Esophagus muscularis mucosa (tissue), 4 donors: ENCODE data around the gene FAM222B. TPM values are rescaled to one million over a fixed set of nuclear protein-coding genes. Genes with fewer than 3 reads are reported as not detected.
"Not testable (repeated sequence)": the region's sequence is repeated elsewhere in the genome, so short reads cannot be mapped to it uniquely, and the experiment has no call there.

Source experiments
- DNase-seq: peaks from one replicate; pipeline ENCODE4 v3.0.0-alpha.2; 2017; ENCODE audit errors: extremely low spot score
- H3K27ac ChIP-seq, 4 donors: fragments of 200-600 bp; sonication (generic); replicated peaks in 1 of 4; 1 replicate in 3 of 4; 2 replicates in 1 of 4; pipeline ENCODE4 v1.5.1; 2016 to 2019; ENCODE audit warnings: mild to moderate bottlenecking in 1 of 4
- H3K27me3 ChIP-seq, 4 donors: fragments of 200-600 bp; sonication (generic); one replicate each; pipeline versions ENCODE4 v1.5.1 to v1.6.0; 2016 to 2019
- H3K36me3 ChIP-seq, 4 donors: fragments of 200-600 bp; sonication (generic); one replicate each; pipeline ENCODE4 v1.5.1; 2016 to 2019
- H3K4me1 ChIP-seq, 4 donors: fragments of 200-600 bp; sonication (generic); one replicate each; pipeline ENCODE4 v1.5.1; 2016 to 2019
- H3K4me3 ChIP-seq, 4 donors: fragments of 200-600 bp; sonication (generic); 1 replicate in 2 of 4; 2 replicates in 2 of 4; pipeline ENCODE4 v1.5.1; 2016 to 2019; ENCODE audit warnings: mild to moderate bottlenecking in 4 of 4, moderate library complexity in 1 of 4
- H3K9me3 ChIP-seq, 4 donors: fragments of 200-600 bp; sonication (generic); 1 replicate in 3 of 4; 2 replicates in 1 of 4; pipeline ENCODE4 v1.5.1; 2016 to 2019
- EP300 ChIP-seq: sonication (generic); formaldehyde crosslinking; IDR thresholded peaks from one replicate; pipeline ENCODE4 v1.6.1; 2017; ENCODE audit warnings: antibody characterized with exemption
- POLR2A ChIP-seq: fragments of 450-650 bp; IDR thresholded peaks from one replicate; pipeline ENCODE4 v1.6.1; 2017; ENCODE audit warnings: antibody characterized with exemption, moderate library complexity, mild to moderate bottlenecking, low read depth
- POLR2AphosphoS5 ChIP-seq, 2 donors: sonication (generic); formaldehyde crosslinking; IDR thresholded peaks; one replicate each; pipeline ENCODE4 v1.6.1; 2017; ENCODE audit warnings: antibody characterized with exemption in 2 of 2
- WGBS: methylation state at CpG from one replicate; pipeline ENCODE4 v1.1.5; 2018; 5-methylcytosine and 5-hydroxymethylcytosine counted together
- intact Hi-C: fragments of 100-400 bp; cut with DNase I; formaldehyde crosslinking; loops from one replicate; pipeline ENCODE4 v1.15.1; 2023
- total RNA-seq, 4 donors: library from RNA; depleted of rRNA; stranded (reverse); fragments of >200 nt; gene quantifications; one replicate each; pipeline versions ENCODE4 v1.1.0 to v1.2.1, GENCODE V29; 2016
- TF ChIP-seq, protein P1 (sequence below), 3 experiments: fragments of 200-600 bp in 2 of 3; fragments of 450-650 bp in 1 of 3; sonication (generic) in 2 of 3; IDR thresholded peaks; one replicate each; pipeline ENCODE4 v1.5.1; 2017 to 2019; ENCODE audit warnings: antibody characterized with exemption in 3 of 3, mild to moderate bottlenecking in 2 of 3, moderate library complexity in 1 of 3

The FAM222B gene
- total RNA-seq, 4 donors from 2014 or later = 15.9 to 48.1 (median 30.3) TPM

GRCh38 chr17:28807925-28808634, 34.5 kb downstream of the FAM222B start:
- Histone ChIP-seq H3K27ac (peak overlapping the region; percentile 89 to 96 (median 94)), H3K4me3 (peak overlapping the region; percentile 2 to 39 (median 16)), H3K4me1 (peaks cover 38 to 80% (median 64%) of the 10 kb centered on the region in 4 donors), H3K36me3 (peaks cover 5 to 24% (median 13%) of the 10 kb centered on the region in 4 donors), H3K27me3 (no peaks in the 10 kb centered on the region), H3K9me3 (no peaks in the 10 kb centered on the region)
- intact Hi-C loops = loop anchor here (5.0 kb wide), 2 partner anchors 34 to 46 kb away; partner anchors contain the start of gene FAM222B
- WGBS = 10% methylated on average over 2 of the region's 2 CpGs
- DNase-seq = no peak
- TF ChIP-seq POLR2AphosphoS5 (IDR thresholded peaks at IDR 0.05) = peak; percentile 32 to 59
- TF ChIP-seq, protein P1, sequence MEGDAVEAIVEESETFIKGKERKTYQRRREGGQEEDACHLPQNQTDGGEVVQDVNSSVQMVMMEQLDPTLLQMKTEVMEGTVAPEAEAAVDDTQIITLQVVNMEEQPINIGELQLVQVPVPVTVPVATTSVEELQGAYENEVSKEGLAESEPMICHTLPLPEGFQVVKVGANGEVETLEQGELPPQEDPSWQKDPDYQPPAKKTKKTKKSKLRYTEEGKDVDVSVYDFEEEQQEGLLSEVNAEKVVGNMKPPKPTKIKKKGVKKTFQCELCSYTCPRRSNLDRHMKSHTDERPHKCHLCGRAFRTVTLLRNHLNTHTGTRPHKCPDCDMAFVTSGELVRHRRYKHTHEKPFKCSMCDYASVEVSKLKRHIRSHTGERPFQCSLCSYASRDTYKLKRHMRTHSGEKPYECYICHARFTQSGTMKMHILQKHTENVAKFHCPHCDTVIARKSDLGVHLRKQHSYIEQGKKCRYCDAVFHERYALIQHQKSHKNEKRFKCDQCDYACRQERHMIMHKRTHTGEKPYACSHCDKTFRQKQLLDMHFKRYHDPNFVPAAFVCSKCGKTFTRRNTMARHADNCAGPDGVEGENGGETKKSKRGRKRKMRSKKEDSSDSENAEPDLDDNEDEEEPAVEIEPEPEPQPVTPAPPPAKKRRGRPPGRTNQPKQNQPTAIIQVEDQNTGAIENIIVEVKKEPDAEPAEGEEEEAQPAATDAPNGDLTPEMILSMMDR (IDR thresholded peaks at IDR 0.05) = no peak

DNA sequence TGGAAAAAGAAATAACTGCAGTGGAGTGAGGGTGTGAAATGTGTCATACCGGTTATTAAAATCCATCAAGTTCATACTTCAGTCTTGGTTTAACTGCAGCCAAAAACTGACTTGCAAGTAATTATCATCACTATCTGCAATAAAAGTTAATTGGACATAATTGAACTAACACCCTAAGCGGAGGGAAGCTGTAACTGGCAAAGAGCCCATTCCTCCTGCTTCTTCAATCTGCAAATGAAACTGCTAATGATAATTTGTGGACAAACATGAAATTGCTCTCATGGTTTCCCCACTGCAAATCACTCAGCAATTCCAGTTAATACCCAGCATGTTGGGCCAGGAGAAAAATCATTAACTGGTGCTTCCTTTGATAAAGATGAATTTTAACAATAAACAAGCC, 46.5 kb downstream of the FAM222B start:
- intact Hi-C loops = no loop called here
- TF ChIP-seq POLR2A (no peak), EP300 (no peak), POLR2AphosphoS5 (IDR thresholded peaks at IDR 0.05) (no peak)
- TF ChIP-seq, protein P1 (IDR thresholded peaks at IDR 0.05) = no peak
- H3K4me3 ChIP-seq = no peak overlapping the region
- peaks cover 0 to 6% (median 0%) of the 10 kb centered on the region in 4 donors for H3K36me3 ChIP-seq
- no peak for DNase-seq
- no peaks in the 10 kb centered on the region for H3K9me3 ChIP-seq
- 65% methylated on average over 2 of the region's 2 CpGs for WGBS
- H3K4me1 ChIP-seq = peaks cover 0 to 22% (median 10%) of the 10 kb centered on the region in 4 donors
- H3K27ac ChIP-seq = no peak overlapping the region
- no peaks in the 10 kb centered on the region for H3K27me3 ChIP-seq

DNA sequence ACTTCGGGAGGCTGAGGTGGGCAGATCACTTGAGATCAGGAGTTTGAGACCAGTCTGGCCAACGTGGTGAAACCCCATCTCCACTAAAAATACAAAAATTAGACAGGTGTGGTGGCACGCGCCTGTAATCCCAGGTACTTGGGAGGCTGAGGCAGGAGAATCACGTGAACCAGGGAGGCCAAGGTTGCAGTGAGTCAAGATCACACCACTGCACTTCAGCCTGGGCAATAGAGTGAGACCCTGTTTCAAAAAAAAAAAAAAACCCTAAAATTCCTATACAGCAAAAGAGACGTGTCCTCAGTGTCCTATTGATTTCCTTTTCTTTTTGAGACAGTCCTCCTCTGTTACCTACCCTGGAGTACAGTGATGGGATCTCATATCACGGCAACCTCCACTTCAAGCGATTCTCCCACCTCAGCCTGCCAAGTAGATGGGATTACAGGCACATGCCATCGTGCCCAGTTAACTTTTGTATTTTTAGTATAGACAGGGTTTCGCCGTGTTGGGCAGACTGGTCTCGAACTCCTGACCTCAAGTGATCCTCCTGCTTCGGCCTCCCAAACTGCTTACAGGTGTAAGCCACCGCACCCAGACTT, 47.6 kb downstream of the FAM222B start:
- H3K27me3 ChIP-seq, H3K9me3 ChIP-seq, H3K4me3 ChIP-seq, DNase-seq, H3K27ac ChIP-seq, H3K36me3 ChIP-seq, intact Hi-C loops: not testable (repeated sequence)
- H3K4me1 ChIP-seq = peaks cover 0 to 26% (median 10%) of the 10 kb centered on the region in 4 donors
- 93% methylated on average over 14 of the region's 14 CpGs for WGBS

DNA sequence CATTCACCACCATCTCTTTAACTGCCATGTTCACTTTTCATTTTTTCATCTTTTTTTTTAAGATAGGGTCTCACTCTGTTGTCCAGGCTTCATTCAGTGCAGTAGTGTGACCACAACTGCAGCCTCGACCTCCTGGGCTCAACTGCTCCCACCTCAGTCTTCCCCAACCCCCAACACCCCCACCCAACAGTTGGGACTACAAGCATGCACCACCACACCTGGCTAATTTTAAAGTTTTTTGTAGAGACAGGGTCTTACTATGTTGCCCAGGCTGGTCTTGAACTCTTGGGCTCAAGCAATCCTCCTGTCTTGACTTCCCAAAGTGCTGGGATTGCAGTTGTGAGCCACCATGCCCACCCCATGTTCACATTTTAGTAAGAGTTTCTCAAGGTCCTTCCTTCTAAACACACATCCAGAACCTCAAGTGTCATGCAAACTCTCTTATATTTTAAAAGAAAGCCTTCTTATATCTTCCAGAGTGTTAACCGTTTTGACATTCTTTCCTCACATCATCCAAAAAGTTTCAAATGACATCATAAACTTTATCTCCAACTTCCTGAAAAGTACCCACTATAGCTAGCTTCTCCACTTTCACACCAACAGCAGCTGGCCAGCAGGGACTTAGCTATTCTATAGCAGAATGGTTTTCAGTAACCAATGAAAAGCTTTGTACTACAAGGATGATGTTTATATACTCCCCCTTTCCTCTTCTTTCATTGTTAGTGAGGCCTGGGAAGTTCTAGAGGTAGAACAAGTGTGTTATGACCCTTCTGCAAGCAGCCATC, 49.5 kb downstream of the FAM222B start:
- intact Hi-C loops = no loop called here
- Histone ChIP-seq H3K27me3 (no peaks in the 10 kb centered on the region), H3K4me1 (peaks cover 0 to 30% (median 10%) of the 10 kb centered on the region in 4 donors), H3K36me3 (peaks cover 0 to 5% (median 0%) of the 10 kb centered on the region in 4 donors), H3K9me3 (no peaks in the 10 kb centered on the region), H3K27ac (no peak overlapping the region), H3K4me3 (no peak overlapping the region)
- DNase-seq = no peak
- TF ChIP-seq EP300 = no peak
- TF ChIP-seq POLR2A = no peak
- no peak for TF ChIP-seq POLR2AphosphoS5 (IDR thresholded peaks at IDR 0.05)
- TF ChIP-seq, protein P1 (IDR thresholded peaks at IDR 0.05) = no peak
- WGBS = 75% methylated on average over 2 of the region's 2 CpGs

- 94% methylated on average over 4 of the region's 4 CpGs for WGBS
- H3K36me3 ChIP-seq = peaks cover 0 to 3% (median 0%) of the 10 kb centered on the region in 4 donors
- no peak overlapping the region for H3K27ac ChIP-seq
- H3K9me3 ChIP-seq = no peaks in the 10 kb centered on the region
- H3K4me1 ChIP-seq = peaks cover 0 to 15% (median 0%) of the 10 kb centered on the region in 4 donors
- no peak overlapping the region for H3K4me3 ChIP-seq
- DNase-seq = no peak
- TF ChIP-seq EP300 (no peak), POLR2AphosphoS5 (IDR thresholded peaks at IDR 0.05) (no peak), POLR2A (no peak)
- TF ChIP-seq, protein P1 (IDR thresholded peaks at IDR 0.05) = no peak
- intact Hi-C loops = no loop called here
- H3K27me3 ChIP-seq = no peaks in the 10 kb centered on the region
Observed at GRCh38 chr17:28788100-28788499, 54.5 kb downstream of the FAM222B start.
